ENCODE measurements around the gene SNUPN. TPM values are rescaled to one million over a fixed set of nuclear protein-coding genes. Genes with fewer than 3 reads are reported as not detected.
A peak's percentile ranks its signal among the peaks of the same experiment; 100 is the strongest.

The SNUPN gene
- polyA plus RNA-seq, 1 donor (not counting 4 experiments of a cell fraction or from before 2014, with no cell fraction given), result 24.9 TPM

DNA sequence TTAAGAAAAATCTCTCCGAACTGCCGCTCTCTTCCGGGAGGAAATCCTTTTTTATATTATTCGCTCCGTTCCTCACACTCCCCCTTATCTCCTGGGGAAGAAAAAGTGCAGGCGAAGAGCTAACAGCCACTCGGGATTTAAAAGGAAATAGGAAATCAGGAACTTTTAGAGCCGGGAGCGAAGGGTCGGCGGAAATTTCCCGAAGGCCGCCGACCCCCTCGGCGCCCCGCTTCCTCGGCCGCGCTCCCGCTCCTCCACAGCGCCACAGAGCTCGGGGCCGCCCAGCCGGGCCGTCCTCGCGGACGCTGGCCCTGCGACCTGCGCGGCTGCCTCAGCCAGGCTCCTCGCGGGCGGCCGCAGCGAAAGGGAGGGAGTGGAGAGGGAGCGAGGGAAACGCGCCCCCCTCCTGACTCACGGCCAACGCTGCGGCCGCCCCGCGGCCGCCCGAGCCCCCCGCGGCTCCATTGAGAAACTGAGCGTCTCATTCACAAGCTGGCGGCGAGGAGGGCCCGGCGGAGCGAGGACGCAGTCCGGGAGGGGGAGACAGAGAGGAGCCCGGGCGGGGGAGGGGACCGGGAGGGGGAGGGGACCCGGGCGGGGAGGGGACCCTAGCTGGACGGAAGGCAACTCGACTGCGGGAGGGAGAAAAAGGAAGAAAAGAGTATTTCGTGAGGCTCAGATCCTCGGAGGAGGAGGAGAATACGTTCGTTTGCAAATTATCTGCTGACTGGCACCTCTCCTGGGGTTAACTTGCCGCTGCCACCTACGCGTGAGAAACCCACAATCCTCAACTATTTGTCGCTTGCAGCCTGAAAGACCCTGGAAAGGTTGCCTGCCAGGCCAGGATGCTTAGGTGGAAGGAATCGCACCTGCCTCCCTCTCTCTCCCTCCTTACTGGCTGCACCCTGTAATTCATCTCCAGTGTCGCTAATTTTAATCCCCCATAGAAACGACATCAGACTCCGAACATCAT, 46.3 kb downstream of the SNUPN start, which contains the start of gene PTPN9:
TSS of gene PTPN9 (minus strand) at position 368 of the 973 bp plus-strand sequence. CDS start 539 bp downstream, outside the sequence.
- Histone ChIP-seq H3K9ac (ENCODE audit: control insufficient read depth, extremely low read depth, insufficient read depth, low read length) (peak within 1 kb of the TSS; percentile 89), H3K4me2 (ENCODE audit: control insufficient read depth, extremely low read depth, insufficient read depth, low read depth, low read length) (peak within 1 kb of the TSS; percentile 99), H3K4me3 (ENCODE audit: control insufficient read depth in 2 of 3, extremely low read depth in 1 of 3, insufficient read depth in 2 of 3, low read depth in 1 of 3, low read length in 3 of 3) (peak within 1 kb of the TSS; percentile 71 to 93 (median 72)), H3K27me3 (ENCODE audit: control insufficient read depth, extremely low read depth, insufficient read depth, low read length) (no peaks in the 10 kb centered on the region), H3K27ac (ENCODE audit: control insufficient read depth, insufficient read depth, low read length) (peak within 1 kb of the TSS; percentile 85), H3K79me2 (ENCODE audit: control insufficient read depth, insufficient read depth, low read length) (peaks cover 40% of the 10 kb centered on the region), H3K9me1 (ENCODE audit: control insufficient read depth, extremely low read depth, insufficient read depth, low read length) (no peaks in the 10 kb centered on the region), H3K4me1 (ENCODE audit: control insufficient read depth, extremely low read depth, insufficient read depth, low read length) (peaks cover 12% of the 10 kb centered on the region), H3K36me3 (ENCODE audit: control insufficient read depth in 2 of 2, extremely low read depth in 1 of 2, insufficient read depth in 2 of 2, low read length in 2 of 2) (no peaks in the 10 kb centered on the region), H3K9me3 (ENCODE audit: control insufficient read depth, low read depth, low read length) (no peaks in the 10 kb centered on the region), H4K20me1 (ENCODE audit: control insufficient read depth, extremely low read depth, insufficient read depth, low read length) (no peaks in the 10 kb centered on the region), H2AFZ (ENCODE audit: control insufficient read depth, low read length) (peak within 1 kb of the TSS; percentile 97)
- TF ChIP-seq, protein P1, sequence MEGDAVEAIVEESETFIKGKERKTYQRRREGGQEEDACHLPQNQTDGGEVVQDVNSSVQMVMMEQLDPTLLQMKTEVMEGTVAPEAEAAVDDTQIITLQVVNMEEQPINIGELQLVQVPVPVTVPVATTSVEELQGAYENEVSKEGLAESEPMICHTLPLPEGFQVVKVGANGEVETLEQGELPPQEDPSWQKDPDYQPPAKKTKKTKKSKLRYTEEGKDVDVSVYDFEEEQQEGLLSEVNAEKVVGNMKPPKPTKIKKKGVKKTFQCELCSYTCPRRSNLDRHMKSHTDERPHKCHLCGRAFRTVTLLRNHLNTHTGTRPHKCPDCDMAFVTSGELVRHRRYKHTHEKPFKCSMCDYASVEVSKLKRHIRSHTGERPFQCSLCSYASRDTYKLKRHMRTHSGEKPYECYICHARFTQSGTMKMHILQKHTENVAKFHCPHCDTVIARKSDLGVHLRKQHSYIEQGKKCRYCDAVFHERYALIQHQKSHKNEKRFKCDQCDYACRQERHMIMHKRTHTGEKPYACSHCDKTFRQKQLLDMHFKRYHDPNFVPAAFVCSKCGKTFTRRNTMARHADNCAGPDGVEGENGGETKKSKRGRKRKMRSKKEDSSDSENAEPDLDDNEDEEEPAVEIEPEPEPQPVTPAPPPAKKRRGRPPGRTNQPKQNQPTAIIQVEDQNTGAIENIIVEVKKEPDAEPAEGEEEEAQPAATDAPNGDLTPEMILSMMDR (optimal IDR thresholded peaks at IDR 0.05 in 1 of 3, IDR thresholded peaks at IDR 0.05 in 1 of 3, conservative IDR thresholded peaks at IDR 0.05 in 1 of 3; ENCODE audit: extremely low read depth in 1 of 3, insufficient read depth in 2 of 3, low read length in 3 of 3), result peak in 2 of 3 experiments; percentile 36 to 51
- TF ChIP-seq EZH2 (IDR thresholded peaks at IDR 0.05; ENCODE audit: low read length), result no peak
- FAIRE-seq, result no peak
- DNase-seq (ENCODE audit: low read depth, low spot score), result no peak
- dilution Hi-C loops (cut with MboI; ENCODE audit: extremely low pct_ligation_motif_present, low sequenced_read_pairs), result no loop called here

DNA sequence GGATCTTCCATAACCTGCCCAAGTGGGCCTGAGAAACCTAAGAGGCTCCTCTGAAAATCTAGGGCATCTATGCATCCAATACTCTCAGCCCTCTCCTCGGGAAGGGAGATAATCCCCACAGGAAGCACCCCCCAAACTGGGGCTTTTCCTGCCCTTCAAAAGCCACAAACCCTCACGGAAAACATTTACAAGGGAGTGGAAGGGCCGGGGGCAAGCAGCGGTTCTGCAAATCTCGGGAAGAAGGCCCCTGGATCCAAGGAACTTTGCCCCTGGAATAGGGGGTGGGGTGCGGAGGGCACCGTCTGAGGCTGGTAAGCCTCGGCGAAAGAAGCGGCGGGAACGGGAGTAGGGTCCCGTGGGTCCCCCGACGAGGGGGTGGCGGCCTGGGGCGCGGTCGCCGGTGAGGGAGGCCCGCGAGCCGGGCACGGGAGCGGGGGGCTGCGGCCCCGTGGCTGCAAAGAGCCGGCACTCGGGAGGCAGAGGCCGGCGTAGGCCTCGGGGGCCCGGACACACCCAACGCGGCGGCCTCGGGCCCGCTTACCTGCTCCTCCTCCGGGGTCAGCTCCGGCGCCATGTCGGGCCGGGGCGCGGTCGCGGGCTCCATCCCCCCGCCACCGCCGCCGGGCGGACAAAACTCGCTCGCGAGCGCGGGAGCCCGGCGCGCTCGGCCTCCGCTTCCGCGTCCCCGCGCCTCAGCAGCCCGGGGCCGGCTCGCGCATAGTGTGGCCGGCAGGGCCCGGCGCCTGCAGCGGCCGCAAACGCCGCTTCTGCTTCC, 47.2 kb downstream of the SNUPN start:
- H4K20me1 ChIP-seq (ENCODE audit: control insufficient read depth, extremely low read depth, insufficient read depth, low read length), result no peaks in the 10 kb centered on the region
- peak overlapping the region; percentile 71 to 93 (median 72) for H3K4me3 ChIP-seq (ENCODE audit: control insufficient read depth in 2 of 3, extremely low read depth in 1 of 3, insufficient read depth in 2 of 3, low read depth in 1 of 3, low read length in 3 of 3)
- peaks cover 15% of the 10 kb centered on the region for H3K4me1 ChIP-seq (ENCODE audit: control insufficient read depth, extremely low read depth, insufficient read depth, low read length)
- H2AFZ ChIP-seq (ENCODE audit: control insufficient read depth, low read length), result peak overlapping the region; percentile 54
- H3K9me1 ChIP-seq (ENCODE audit: control insufficient read depth, extremely low read depth, insufficient read depth, low read length), result no peaks in the 10 kb centered on the region
- H3K4me2 ChIP-seq (ENCODE audit: control insufficient read depth, extremely low read depth, insufficient read depth, low read depth, low read length), result peak overlapping the region; percentile 83
- peaks cover 49% of the 10 kb centered on the region for H3K79me2 ChIP-seq (ENCODE audit: control insufficient read depth, insufficient read depth, low read length)
- no peak for TF ChIP-seq EZH2 (IDR thresholded peaks at IDR 0.05; ENCODE audit: low read length)
- TF ChIP-seq, protein P1 (optimal IDR thresholded peaks at IDR 0.05 in 1 of 3, IDR thresholded peaks at IDR 0.05 in 1 of 3, conservative IDR thresholded peaks at IDR 0.05 in 1 of 3; ENCODE audit: extremely low read depth in 1 of 3, insufficient read depth in 2 of 3, low read length in 3 of 3), result no peak
- no peak for FAIRE-seq
- no peaks in the 10 kb centered on the region for H3K27me3 ChIP-seq (ENCODE audit: control insufficient read depth, extremely low read depth, insufficient read depth, low read length)
- DNase-seq (ENCODE audit: low read depth, low spot score), result no peak
- H3K9me3 ChIP-seq (ENCODE audit: control insufficient read depth, low read depth, low read length), result no peaks in the 10 kb centered on the region
- peaks cover 0 to 3% of the 10 kb centered on the region in 2 experiments for H3K36me3 ChIP-seq (ENCODE audit: control insufficient read depth in 2 of 2, extremely low read depth in 1 of 2, insufficient read depth in 2 of 2, low read length in 2 of 2)
- dilution Hi-C loops (cut with MboI; ENCODE audit: extremely low pct_ligation_motif_present, low sequenced_read_pairs), result no loop called here
- peak overlapping the region; percentile 89 for H3K9ac ChIP-seq (ENCODE audit: control insufficient read depth, extremely low read depth, insufficient read depth, low read length)
- H3K27ac ChIP-seq (ENCODE audit: control insufficient read depth, insufficient read depth, low read length), result peak overlapping the region; percentile 85
